Keratinocyte (primary cell): ENCODE measurements around the gene ESF1. TPM values are rescaled to one million over a fixed set of nuclear protein-coding genes. Genes with fewer than 3 reads are reported as not detected.

Source experiments
- DNase-seq: peaks from one replicate; pipeline ENCODE4 v3.0.0-alpha.2; 2011; ENCODE audit warnings: low read depth, missing footprints, low spot score
- FAIRE-seq: peaks from 2 replicates; lab custom pipeline; 2011; peaks lifted over from hg19 to GRCh38; lab: Jason Lieb, UNC
- H2AFZ ChIP-seq: 2 replicates; pipeline ENCODE4 v1.6.0; 2012; ENCODE audit warnings: low read length, control low read depth, inconsistent platforms; ENCODE audit not compliant: control insufficient read depth
- H3K27ac ChIP-seq: 2 replicates; pipeline ENCODE4 v1.5.1; 2011; ENCODE audit warnings: low read length; ENCODE audit not compliant: control insufficient read depth, insufficient read depth
- H3K27me3 ChIP-seq: 3 replicates; pipeline ENCODE4 v1.6.0; 2011; ENCODE audit warnings: low read length; ENCODE audit not compliant: control insufficient read depth, insufficient read depth; ENCODE audit errors: extremely low read depth
- H3K36me3 ChIP-seq, 2 experiments: 2 replicates in 1 of 2; 3 replicates in 1 of 2; pipeline ENCODE4 v1.5.1; 2011; ENCODE audit warnings: low read length in 2 of 2, mild to moderate bottlenecking in 1 of 2; ENCODE audit not compliant: control insufficient read depth in 2 of 2, insufficient read depth in 2 of 2; ENCODE audit errors: extremely low read depth in 1 of 2
- H3K4me1 ChIP-seq: 3 replicates; pipeline ENCODE4 v1.5.1; 2011; ENCODE audit warnings: low read length; ENCODE audit not compliant: control insufficient read depth, insufficient read depth; ENCODE audit errors: extremely low read depth
- H3K4me2 ChIP-seq: 3 replicates; pipeline ENCODE4 v1.6.0; 2011; ENCODE audit warnings: low read depth, low read length; ENCODE audit not compliant: control insufficient read depth, insufficient read depth; ENCODE audit errors: extremely low read depth
- H3K4me3 ChIP-seq, 3 experiments: fragments of 200-600 bp in 1 of 3; sonication (generic) in 1 of 3; 2 replicates in 2 of 3; 3 replicates in 1 of 3; pipeline ENCODE4 v1.5.1; 2011 to 2016; ENCODE audit warnings: low read length in 3 of 3, mild to moderate bottlenecking in 3 of 3, control low read depth in 2 of 3, inconsistent platforms in 1 of 3, low read depth in 1 of 3, mixed read lengths in 1 of 3, mixed run types in 1 of 3, moderate library complexity in 1 of 3; ENCODE audit not compliant: control insufficient read depth in 2 of 3, insufficient read depth in 2 of 3; ENCODE audit errors: extremely low read depth in 1 of 3
- H3K79me2 ChIP-seq: 2 replicates; pipeline ENCODE4 v1.6.0; 2012; ENCODE audit warnings: low read length; ENCODE audit not compliant: control insufficient read depth, insufficient read depth
- H3K9ac ChIP-seq: 3 replicates; pipeline ENCODE4 v1.6.0; 2011; ENCODE audit warnings: low read length; ENCODE audit not compliant: control insufficient read depth, insufficient read depth; ENCODE audit errors: extremely low read depth
- H3K9me1 ChIP-seq: 3 replicates; pipeline ENCODE4 v1.6.0; 2011; ENCODE audit warnings: low read length; ENCODE audit not compliant: control insufficient read depth, insufficient read depth; ENCODE audit errors: extremely low read depth
- H3K9me3 ChIP-seq: 2 replicates; pipeline ENCODE4 v1.5.1; 2012; ENCODE audit warnings: low read depth, low read length; ENCODE audit not compliant: control insufficient read depth
- H4K20me1 ChIP-seq: 3 replicates; pipeline ENCODE4 v1.6.0; 2011; ENCODE audit warnings: low read length; ENCODE audit not compliant: control insufficient read depth, insufficient read depth; ENCODE audit errors: extremely low read depth
- CTCF ChIP-seq, 3 experiments: IDR thresholded peaks in 1 of 3; conservative IDR thresholded peaks in 1 of 3; optimal IDR thresholded peaks in 1 of 3; 2 replicates in 2 of 3; 3 replicates in 1 of 3; pipeline versions ENCODE3 to v1.5.1; 2011; ENCODE audit warnings: low read length in 3 of 3, mild to moderate bottlenecking in 3 of 3, moderate library complexity in 2 of 3, control low read depth in 1 of 3, inconsistent platforms in 1 of 3; ENCODE audit not compliant: insufficient read depth in 2 of 3; ENCODE audit errors: extremely low read depth in 1 of 3
- EZH2 ChIP-seq: IDR thresholded peaks from one replicate; pipeline ENCODE4 v1.6.1; 2012; ENCODE audit warnings: inconsistent platforms, mild to moderate bottlenecking, low read length, moderate library complexity
- dilution Hi-C: fragments of 300-500 bp; cut with MboI; formaldehyde crosslinking; loops from one replicate; pipeline ENCODE4 v1.7.0; 2020; ENCODE audit warnings: low sequenced_read_pairs; ENCODE audit not compliant: extremely low pct_ligation_motif_present
- polyA plus RNA-seq, 5 experiments: library from polyadenylated mRNA; depleted of rRNA in 3 of 5; stranded (reverse) in 3 of 5; stranded (forward) in 1 of 5; unstranded in 1 of 5; fragments of >200 nt; gene quantifications; 1 replicate in 1 of 5; 2 replicates in 3 of 5; 3 replicates in 1 of 5; pipeline versions ENCODE4 v1.2.1 to v1.2.3, GENCODE V29; 2011 to 2012; ENCODE audit warnings: missing spikeins in 2 of 5, low read depth in 1 of 5, low replicate concordance in 1 of 5

Gene ESF1
- polyA plus RNA-seq, 1 donor (not counting 4 experiments of a cell fraction or from before 2014, with no cell fraction given), result 10.8 TPM

GRCh38 chr20:13723011-13723410, 61.7 kb downstream of the ESF1 start:
- Histone ChIP-seq H3K79me2 (no peaks in the 10 kb centered on the region), H4K20me1 (no peaks in the 10 kb centered on the region), H3K9me3 (no peaks in the 10 kb centered on the region), H3K36me3 (peaks cover 2 to 9% of the 10 kb centered on the region in 2 experiments), H3K4me3 (no peak overlapping the region), H3K9me1 (no peaks in the 10 kb centered on the region), H3K27ac (no peak overlapping the region), H3K27me3 (no peaks in the 10 kb centered on the region), H3K4me1 (no peaks in the 10 kb centered on the region), H3K4me2 (no peak overlapping the region), H2AFZ (no peak overlapping the region), H3K9ac (no peak overlapping the region)
- DNase-seq (no peak), FAIRE-seq (no peak)
- TF ChIP-seq EZH2, result no peak
- no peak for TF ChIP-seq CTCF (optimal IDR thresholded peaks at IDR 0.05 in 1 of 3, IDR thresholded peaks at IDR 0.05 in 1 of 3, conservative IDR thresholded peaks at IDR 0.05 in 1 of 3; ENCODE audit: extremely low read depth in 1 of 3, insufficient read depth in 2 of 3, low read length in 3 of 3)
- dilution Hi-C loops, result no loop called here

- Histone ChIP-seq H3K4me2 (no peak overlapping the region), H3K27ac (no peak overlapping the region), H4K20me1 (no peaks in the 10 kb centered on the region), H3K9me1 (no peaks in the 10 kb centered on the region), H3K79me2 (no peaks in the 10 kb centered on the region), H3K4me1 (no peaks in the 10 kb centered on the region), H2AFZ (no peak overlapping the region), H3K9ac (no peak overlapping the region), H3K36me3 (peaks cover 4 to 8% of the 10 kb centered on the region in 2 experiments), H3K4me3 (no peak overlapping the region), H3K9me3 (no peaks in the 10 kb centered on the region), H3K27me3 (no peaks in the 10 kb centered on the region)
- no peak for DNase-seq
- dilution Hi-C loops, result no loop called here
- TF ChIP-seq CTCF (optimal IDR thresholded peaks at IDR 0.05 in 1 of 3, IDR thresholded peaks at IDR 0.05 in 1 of 3, conservative IDR thresholded peaks at IDR 0.05 in 1 of 3; ENCODE audit: extremely low read depth in 1 of 3, insufficient read depth in 2 of 3, low read length in 3 of 3) (no peak), EZH2 (no peak)
- no peak for FAIRE-seq
These were observed 66.5 kb downstream of the ESF1 start for GRCh38 chr20:13718171-13718570.
